GM21717 (cell line): ENCODE results near the gene MCF2L2.
"Not testable (repeated sequence)": the region's sequence is repeated elsewhere in the genome, so short reads cannot be mapped to it uniquely, and the experiment has no call there.

Experiments used
- ATAC-seq: cut with Tn5 transposase; IDR thresholded peaks from one replicate; pipeline ENCODE4 v1.9.1; 2021; ENCODE audit warnings: mild to moderate bottlenecking, moderate library complexity; ENCODE audit not compliant: unreplicated experiment

Gene MCF2L2

DNA sequence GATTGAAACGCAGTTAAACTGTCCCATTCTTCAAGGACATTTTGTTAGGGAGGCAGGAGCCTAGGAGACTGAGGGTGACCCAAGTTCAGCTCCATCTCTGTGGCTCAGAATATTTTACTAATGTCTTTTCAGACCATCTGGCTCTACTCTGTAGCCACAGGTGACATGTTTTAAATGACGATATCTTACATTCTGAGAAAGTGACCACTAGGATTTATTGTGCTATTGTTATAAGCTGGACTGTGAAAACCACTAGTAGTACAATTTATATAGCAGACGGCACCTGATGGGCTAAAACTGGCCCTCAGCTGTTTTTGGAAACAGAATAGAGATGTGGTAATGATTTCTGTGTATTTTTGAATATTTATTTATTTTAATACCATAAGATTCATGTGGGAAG, 55.5 kb downstream of the MCF2L2 start:
- no peak for ATAC-seq

DNA sequence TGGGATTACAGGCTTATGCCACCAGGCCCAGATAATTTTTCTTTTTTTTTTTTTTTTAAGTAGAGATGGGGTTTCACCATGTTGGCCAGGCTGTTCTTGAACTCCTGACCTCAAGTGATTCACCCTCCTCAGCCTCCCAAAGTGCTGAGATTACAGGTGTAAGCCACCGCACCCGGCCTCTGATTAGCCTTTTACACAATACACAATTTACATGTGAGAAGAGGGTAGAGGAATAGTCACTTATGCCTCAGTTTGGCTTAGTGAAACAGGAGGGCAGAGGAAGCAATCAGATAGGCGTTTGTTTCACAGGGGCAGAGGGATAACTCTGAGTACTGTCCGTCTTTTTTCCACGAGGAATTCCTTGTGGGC, 56.8 kb downstream of the MCF2L2 start:
- ATAC-seq = not testable (repeated sequence)

DNA sequence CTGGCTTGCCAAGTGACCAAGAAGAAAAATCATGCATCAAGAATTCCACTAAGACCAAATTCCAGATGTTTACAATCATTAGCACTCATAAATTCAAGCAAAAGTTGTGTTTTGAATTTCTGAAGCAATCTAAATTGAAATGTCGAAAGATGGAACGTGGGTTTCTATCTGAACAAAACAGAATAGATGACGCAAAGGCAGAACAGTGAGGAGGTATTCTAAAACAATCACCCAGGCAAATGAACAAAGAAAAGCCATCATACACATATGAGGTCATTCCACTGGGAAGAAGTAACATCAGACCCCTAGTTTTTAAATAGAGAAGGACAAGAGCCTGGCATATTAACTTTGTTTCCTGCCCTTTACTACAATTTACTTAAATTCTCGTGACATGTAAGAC, 58.0 kb downstream of the MCF2L2 start:
- ATAC-seq = no peak

DNA sequence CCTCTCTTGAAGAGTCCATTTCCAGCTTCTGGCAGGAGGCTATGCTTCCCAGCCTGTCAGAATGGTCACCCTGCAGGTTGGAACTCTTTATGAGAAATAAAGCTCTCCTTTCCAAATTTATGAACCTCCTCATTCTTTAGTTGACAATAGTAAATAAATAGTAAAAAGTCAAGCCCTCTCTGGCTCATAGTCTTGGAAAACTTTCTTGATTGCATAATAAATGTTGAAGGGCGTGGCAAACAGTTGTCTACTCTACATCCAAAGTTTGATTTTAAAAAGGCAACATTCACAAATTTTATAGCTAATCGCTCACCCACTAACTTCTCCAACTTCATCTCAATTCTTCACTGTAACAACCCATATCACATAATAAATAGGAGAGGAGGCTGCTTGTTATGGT, 58.8 kb downstream of the MCF2L2 start:
- ATAC-seq = no peak

DNA sequence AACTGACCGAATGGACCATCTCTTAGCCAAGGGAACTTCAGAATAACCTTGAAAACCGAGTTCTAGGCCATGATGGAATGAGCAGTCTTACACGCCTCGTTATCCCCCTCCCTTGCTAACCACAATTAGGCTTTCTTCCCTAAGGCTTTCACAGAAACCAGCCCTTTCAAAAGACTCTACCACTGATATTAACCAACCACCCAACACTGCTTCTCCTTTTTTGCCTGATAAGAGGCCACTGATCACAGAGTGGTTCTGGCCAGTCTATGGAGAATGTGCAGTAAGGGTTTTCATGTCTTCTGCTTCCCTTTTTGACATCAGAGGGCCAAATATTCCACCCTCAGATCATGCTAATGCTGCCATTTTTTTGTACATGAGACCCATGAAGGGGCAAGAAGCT, 59.3 kb downstream of the MCF2L2 start:
- ATAC-seq = no peak

DNA sequence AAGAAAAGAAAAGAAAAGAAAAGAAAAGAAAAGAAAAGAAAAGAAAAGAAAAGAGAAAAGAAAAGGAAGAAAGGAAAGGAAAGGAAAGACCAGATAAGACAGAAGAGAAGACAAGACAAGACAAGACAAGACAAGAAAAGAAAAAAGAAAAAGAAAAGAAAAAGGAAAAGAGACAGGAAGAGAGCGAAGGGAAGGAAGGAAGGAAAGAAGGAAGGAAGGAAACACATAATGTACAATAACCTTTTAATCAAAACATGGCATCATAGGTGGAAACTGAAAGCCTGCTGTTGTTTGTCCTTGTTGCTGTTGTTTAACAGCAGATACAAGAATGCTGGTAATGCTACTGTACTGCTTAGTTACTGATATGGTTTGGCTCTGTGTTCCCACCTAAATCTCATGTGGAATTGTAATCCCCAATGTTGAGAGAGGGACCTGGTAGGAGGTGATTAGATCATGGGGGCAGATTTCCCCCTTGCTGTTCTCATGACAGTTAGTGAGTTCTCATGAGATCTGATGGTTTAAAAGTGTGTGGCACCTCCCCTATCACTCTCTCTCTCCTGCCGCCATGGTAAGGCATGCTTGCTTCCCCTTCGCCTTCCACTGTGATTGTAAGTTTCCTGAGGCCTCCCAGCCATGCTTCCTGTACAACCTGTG, 67.3 kb downstream of the MCF2L2 start:
- no peak for ATAC-seq

DNA sequence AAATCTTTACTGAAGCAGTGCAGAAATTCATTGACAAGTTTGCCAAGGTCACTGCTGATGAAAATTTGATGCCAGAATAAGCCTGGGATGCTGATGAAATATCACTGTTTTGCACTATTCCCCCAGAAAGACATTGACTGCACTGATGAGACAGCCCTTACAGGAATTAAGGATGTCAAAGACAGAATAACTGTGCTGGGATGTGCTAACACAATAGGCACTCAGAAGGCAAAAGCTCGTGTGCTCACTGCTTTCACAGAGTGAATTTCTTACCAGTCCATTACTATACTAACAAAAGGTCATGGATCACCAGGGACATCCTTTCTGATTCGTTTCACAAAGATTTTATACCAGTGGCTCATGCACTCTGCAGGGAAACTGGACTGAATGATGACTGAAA, 69.4 kb downstream of the MCF2L2 start:
- no peak for ATAC-seq

DNA sequence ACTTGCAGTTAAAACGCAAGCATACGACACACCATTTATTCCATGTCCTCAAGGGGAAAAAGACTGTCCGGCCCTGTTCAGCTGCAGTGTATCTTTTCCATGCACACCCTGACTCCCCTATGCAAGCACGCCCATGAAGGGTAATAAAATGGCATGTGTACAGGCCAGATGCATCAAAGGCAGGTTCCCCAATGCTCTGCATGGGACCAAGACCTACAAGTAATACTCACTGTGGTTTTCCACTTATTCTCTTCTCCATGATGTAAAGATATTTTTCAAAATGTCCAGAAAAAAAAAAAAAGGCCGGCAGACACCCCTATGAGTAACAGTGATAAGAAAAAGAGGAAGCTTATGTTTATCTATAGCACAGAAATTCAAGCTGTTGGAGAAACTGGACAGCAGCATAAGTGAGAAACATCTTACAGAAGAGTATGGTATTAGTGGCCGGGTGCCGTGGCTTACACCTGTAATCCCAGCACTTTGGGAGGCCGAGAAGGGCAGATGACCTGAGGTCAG, 70.8 kb downstream of the MCF2L2 start:
- ATAC-seq = no peak

DNA sequence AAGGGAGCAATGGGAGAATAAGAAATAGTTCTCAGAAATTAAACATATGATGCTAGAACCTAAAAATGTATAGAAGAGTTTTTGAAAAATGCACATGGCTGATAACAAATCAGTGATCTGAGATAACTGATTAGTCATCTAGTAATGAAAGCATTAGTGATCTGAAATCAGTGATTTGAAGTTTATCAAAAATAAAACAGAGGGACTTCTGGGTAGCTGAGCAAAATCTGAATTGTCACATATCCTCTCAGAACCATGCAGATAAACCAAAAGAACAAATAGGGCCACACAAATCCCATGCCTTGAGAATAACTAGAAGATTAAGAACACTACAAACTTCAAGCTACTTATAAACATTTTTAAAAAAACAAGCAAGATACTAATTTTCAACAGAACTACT, 71.5 kb downstream of the MCF2L2 start:
- no peak for ATAC-seq

DNA sequence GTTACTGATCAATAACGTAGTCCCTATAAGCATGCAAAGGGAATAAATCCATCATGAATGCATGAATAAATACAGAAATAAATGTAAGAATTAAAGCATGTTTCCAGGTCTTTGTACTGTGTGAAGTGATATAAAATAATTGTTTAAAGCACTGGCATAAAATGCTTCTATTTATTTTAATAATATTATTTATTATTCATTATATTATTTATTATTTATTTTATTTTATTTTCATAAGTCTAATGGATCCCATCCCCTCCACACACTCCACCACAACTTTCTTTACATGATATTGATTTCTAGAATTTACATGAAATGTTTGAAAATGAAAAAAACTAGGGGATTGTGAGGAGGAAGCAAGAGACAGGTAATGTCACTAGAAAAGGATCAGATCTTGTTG, 73.5 kb downstream of the MCF2L2 start:
- ATAC-seq = no peak

DNA sequence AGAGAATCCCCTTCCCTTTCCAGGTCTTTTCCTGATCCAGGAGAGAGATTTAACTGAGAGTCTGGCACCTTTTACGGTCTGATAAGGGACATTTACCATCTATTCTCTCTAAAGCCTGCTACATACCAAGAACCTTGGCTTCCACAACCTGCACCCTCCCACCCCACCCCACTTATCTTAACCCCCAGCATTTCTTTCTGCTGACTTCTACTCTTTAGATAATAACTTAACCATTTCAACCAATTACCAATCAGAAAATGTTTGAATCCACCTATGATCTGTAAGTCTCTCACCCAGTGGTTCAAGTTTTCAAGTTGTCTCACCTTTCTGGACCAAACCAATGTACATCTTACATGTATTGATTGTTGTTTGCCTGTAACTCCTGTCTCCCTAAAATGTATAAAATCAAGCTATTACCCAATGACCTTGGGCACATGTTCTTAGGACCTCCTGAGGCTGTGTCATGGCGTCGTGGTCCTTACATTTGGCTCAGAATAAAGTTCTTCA, 74.0 kb downstream of the MCF2L2 start:
- ATAC-seq = no peak

DNA sequence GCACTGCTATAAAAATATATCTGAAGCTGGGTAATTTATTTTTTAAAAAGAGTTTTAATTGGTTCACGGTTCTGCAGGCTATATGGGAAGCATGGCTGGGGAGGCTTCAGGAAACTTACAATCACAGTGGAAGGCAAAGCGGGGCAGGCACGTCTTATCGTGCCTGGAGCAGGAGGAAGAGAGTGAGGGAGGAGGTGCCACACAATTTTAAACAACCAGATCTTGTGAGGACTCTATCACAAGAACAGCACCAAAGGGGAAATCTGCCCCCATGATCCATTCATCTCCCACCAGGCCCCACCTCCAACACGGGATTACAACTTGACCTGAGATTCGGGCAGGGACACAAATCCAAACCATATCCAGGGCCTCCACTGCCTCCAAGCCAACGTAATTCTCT, 75.0 kb downstream of the MCF2L2 start:
- ATAC-seq = no peak

DNA sequence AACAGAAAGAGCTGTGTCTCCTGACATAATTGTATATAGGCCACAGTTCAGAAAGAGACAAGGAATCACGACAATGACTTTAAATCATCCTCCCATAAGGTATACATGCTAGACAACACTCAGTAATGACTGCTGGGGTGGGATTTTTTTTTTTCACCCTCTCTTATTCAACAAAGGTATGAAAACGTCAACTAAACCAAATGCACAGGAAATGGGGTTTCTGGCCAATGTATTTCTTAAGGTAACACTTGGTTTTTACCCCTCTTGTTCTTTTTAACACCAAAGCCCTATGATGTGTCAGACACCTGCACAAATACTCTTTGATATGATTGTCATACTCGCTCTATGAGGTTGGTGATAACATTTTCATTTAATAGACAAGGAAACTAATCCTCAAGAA, 78.3 kb downstream of the MCF2L2 start:
- no peak for ATAC-seq

DNA sequence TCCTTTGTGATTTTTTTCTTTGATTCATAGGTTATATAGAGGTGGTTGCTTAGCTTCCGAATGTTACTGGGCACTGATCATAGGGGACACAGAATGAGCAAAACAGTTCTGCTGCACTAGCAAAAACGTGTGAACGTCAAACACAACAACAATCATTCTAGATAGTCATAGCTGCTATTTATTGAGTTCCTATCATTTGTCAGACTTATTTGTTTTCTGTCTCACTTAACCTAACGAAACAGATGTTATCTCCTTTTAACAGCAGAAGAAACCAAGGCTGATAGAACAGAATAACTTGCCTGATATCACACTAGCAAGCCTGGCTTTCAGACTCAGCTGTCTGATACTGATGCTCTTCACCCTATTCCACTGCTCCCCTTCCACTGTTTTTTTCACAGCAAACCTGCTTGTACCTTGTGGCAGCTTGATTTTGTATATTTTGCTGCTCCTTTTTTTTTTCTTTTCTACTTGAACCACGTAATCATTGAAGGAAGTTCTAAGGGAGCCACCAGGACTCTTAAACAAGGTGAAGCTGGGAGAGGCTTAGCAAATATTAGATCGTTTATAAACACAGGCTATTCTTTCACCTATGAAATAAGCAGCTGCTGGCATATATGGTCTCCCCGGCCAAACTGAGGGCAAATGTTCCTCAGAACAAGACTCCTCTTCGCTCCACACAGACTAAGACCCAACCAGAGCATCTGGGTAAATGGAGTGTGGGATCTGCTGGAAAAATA, 78.8 kb downstream of the MCF2L2 start:
- no peak for ATAC-seq

DNA sequence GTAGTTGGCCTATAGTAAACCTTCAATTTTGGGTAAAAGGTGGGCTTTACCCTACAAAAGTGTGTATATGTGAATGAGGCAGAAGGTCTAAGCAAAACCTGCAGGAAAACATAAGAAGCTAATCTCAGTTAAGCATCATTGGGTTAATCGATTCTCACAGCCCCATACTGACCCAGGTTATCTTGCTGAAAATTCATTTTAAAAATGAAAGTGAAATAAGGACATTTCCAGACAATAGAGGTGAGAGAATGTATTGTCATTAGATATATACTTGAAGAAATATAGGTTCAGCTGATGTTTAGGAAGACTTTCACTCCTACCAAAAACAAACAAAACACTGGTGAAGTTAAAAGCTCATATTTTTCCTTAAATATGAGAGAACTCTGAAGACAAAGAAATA, 85.6 kb downstream of the MCF2L2 start:
- no peak for ATAC-seq

DNA sequence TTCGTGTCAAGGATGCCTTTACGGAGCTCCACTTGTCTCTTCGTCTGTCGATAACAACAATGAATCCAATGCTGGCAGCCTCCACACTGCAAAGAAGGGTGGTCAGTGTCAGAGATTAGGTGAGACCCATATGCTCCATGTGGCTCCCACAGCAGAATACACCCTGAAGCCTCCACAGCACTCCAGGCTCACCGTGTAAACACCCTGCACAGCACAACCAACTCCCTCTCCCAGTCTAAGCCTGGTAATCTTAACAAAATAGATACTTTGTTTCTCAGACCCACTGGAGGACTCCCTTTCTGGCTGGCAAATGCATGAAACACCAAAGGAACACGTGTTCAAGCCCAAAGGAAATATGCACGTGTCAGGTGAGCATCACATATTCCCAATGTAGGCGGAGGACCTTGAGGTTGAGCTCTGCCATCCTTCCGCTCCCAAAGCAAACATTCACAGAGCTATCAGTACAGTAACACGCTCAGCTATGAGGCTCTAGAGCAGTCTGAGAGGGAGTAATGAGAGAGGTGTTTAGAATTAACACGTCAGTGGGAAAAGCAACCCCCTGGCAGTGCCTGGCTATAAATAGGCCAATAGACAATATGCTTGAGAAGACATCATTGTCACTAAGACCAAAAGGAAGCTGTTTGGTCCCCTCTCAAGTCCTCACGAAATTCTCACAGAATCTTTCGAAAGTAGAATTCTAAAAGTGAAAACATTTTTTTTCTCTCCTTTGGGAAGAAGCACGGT, 86.7 kb downstream of the MCF2L2 start:
- no peak for ATAC-seq

DNA sequence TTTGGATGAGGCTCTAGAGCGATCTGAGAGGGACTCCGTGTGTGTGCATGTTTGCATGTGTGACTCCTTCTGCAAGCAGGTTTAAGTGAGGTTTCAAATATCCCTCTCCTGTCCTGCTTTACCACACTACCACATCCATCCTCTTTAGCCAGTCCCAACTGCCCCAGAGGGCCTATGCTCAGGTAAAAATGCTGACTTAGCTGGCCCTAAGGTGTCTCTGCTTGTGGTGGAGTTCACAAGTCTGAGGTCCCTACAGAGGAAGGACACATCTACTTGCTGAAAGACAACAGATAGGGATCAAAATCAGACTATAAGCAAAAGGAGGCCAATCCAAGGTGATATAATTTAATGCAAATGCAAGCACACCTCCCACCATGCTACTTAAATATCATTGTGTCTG, 88.2 kb downstream of the MCF2L2 start:
- no peak for ATAC-seq

DNA sequence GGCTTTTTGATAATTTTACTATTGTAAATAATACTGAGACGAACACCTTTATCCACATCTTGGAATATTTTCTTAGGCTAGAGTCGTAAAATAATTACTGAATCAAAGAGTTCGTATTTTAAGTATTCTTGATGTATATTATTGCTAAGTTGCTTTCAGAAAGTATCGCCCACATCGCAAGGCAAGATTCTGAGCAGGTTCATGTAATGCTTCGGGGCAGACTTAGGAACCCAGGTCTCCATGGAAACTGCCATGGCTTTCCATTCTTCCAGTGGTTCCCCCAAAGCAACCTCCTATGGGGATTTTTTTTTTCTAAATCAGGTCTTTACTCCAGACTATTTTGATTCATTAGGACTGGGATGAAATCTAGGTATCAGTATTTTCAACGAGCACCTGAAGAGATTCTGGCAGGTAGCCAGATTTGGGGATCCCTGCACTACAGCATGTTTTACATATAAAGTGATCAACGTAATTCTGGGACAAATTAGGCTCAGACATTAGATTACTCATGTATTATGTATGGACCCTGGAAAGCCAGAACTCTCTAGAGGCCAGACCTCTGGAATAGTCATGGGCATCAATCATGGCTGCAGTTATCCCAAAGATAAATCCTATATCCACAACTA, 88.8 kb downstream of the MCF2L2 start:
- ATAC-seq = no peak

DNA sequence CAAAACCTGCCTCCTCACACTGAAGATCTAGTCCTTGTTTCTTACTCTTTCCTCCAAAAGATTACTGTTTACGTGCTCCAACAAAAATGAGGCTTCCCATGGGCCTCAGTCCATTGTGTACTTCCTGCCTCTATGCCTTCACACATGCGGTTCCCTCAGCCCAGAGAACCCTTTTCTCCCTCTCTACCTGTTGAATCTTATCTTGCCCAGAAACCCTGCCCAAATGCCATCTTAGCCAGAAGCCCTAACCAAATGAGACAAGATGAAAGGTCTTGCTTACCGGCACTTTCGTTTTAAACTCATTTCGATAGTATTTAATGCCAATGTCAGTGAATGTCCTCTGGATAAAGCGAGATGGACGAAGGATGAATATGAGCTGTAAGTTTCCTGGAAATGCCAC, 89.9 kb downstream of the MCF2L2 start:
- no peak for ATAC-seq

DNA sequence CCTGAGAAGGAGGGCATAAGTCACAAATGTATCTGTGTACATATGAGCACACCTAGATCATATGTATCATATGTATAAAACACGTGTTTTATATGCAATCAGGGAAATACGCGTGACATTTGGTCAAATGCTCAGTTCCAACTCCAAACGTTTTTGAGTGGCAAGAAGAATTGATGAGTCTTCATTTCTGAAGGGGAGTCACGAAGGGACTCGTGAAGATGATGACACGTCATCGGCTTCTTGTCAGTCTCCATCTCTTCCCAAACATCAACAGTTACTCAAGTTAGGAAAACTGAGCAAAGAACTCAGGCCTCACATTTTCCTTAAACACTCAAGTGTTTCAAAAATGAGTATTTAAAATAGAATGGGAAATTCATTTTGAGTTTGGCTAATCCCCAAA, 95.9 kb downstream of the MCF2L2 start:
- no peak for ATAC-seq

DNA sequence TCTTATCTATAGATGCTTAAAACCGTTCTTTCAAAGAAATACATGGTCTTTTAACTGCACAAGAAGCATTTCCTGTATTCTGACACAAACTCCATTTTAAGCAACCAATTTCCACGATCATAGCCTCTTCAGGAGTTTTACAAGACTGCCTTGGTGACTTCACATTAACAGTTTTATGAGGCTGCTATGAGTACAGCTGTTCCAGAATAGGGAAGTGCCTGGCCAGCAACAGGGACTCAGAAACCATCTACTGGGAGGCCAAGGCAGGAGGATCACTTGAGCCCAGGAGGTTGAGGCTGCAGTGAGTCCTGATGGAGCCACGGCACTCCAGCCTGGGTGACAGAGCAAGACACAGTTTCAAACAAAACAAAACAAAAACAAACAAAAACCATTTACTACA, 96.9 kb downstream of the MCF2L2 start:
- ATAC-seq = no peak
